Natural killer cell (primary cell): ENCODE data around the gene CSTB. TPM values are rescaled to one million over a fixed set of nuclear protein-coding genes. Genes with fewer than 3 reads are reported as not detected.

Source experiments
- ATAC-seq, 3 donors: fragments of 150-1000 bp in 2 of 3; fragments of 200-7000 bp in 1 of 3; cut with Tn5 transposase; 1 replicate in 1 of 3; 2 replicates in 2 of 3; pipeline ENCODE4 v1.10.0; 2021; ENCODE audit warnings: mild to moderate bottlenecking in 2 of 3, moderate library complexity in 2 of 3
- DNase-seq, 2 donors: peaks; one replicate each; pipeline versions ENCODE4 v3.0.0 to v3.0.0-alpha.2; 2013 to 2021; ENCODE audit warnings: mixed read lengths in 1 of 2
- H3K27ac ChIP-seq: one replicate; pipeline ENCODE4 v1.5.1; 2013; ENCODE audit warnings: mild to moderate bottlenecking, low read length
- H3K27me3 ChIP-seq: one replicate; pipeline ENCODE4 v1.6.1; 2013; ENCODE audit warnings: low read length; ENCODE audit not compliant: control insufficient read depth, insufficient read depth
- H3K36me3 ChIP-seq: one replicate; pipeline ENCODE4 v1.6.1; 2013; ENCODE audit warnings: low read length; ENCODE audit not compliant: control insufficient read depth, insufficient read depth
- H3K4me1 ChIP-seq: one replicate; pipeline ENCODE4 v1.6.1; 2013; ENCODE audit warnings: low read length; ENCODE audit not compliant: control insufficient read depth, insufficient read depth
- H3K4me3 ChIP-seq: one replicate; pipeline ENCODE4 v1.5.1; 2013; ENCODE audit warnings: low read length
- H3K9me3 ChIP-seq: one replicate; pipeline ENCODE4 v1.6.1; 2013; ENCODE audit warnings: low read length; ENCODE audit not compliant: control insufficient read depth, insufficient read depth
- H3K27ac Mint-ChIP-seq, 2 donors: one replicate each; pipeline ENCODE4 v1.8.0; 2022; ENCODE audit warnings: mild to moderate bottlenecking in 2 of 2, mixed read lengths in 2 of 2, moderate library complexity in 1 of 2
- H3K27me3 Mint-ChIP-seq, 2 donors: one replicate each; pipeline ENCODE4 v1.8.0; 2022; ENCODE audit warnings: low read depth in 2 of 2, mixed read lengths in 2 of 2
- H3K36me3 Mint-ChIP-seq: one replicate; pipeline ENCODE4 v1.8.0; 2022; ENCODE audit warnings: mixed read lengths
- H3K4me1 Mint-ChIP-seq, 2 donors: one replicate each; pipeline ENCODE4 v1.8.0; 2022; ENCODE audit warnings: mixed read lengths in 2 of 2
- H3K4me3 Mint-ChIP-seq: one replicate; pipeline ENCODE4 v1.8.0; 2022; ENCODE audit warnings: mild to moderate bottlenecking, moderate library complexity, mixed read lengths
- H3K9me3 Mint-ChIP-seq, 2 donors: one replicate each; pipeline ENCODE4 v1.8.0; 2022; ENCODE audit warnings: mixed read lengths in 2 of 2
- CTCF ChIP-seq: fragments of 200-600 bp; IDR thresholded peaks from one replicate; pipeline ENCODE4 v1.8.0; 2022; ENCODE audit warnings: antibody characterized with exemption
- WGBS: methylation state at CpG from one replicate; pipeline ENCODE4 v1.1.7; 2013; ENCODE audit warnings: missing lambda C conversion rate; ENCODE audit not compliant: insufficient coverage; 5-methylcytosine and 5-hydroxymethylcytosine counted together
- intact Hi-C: fragments of 100-400 bp; cut with micrococcal nuclease; formaldehyde crosslinking; loops from one replicate; pipeline ENCODE4 v1.14.2; 2022
- total RNA-seq, 4 donors: library from RNA; stranded (reverse); fragments of 120-200 nt in 1 of 4; gene quantifications; one replicate each; pipeline versions ENCODE4 v1.2.3 to v1.2.4, GENCODE V29; 2013 to 2022

Gene CSTB
- total RNA-seq, 3 donors from 2014 or later (not counting 1 experiment from before 2014, with no cell fraction given): 18.5 to 23.1 (median 22.7) TPM

GRCh38 chr21:43751955-43752591, 24.0 kb downstream of the CSTB start:
- Mint-ChIP-seq H3K27me3 (no peaks in the 10 kb centered on the region), H3K4me3 (no peak overlapping the region), H3K27ac (no peak overlapping the region), H3K4me1 (peaks cover 0 to 4% of the 10 kb centered on the region in 2 donors), H3K9me3 (no peaks in the 10 kb centered on the region), H3K36me3 (no peaks in the 10 kb centered on the region)
- ATAC-seq: no peak
- Histone ChIP-seq H3K27me3 (no peaks in the 10 kb centered on the region), H3K27ac (no peak overlapping the region), H3K4me1 (peaks cover 7% of the 10 kb centered on the region), H3K4me3 (no peak overlapping the region), H3K36me3 (peaks cover 43% of the 10 kb centered on the region), H3K9me3 (no peaks in the 10 kb centered on the region)
- intact Hi-C loops: no loop called here
- DNase-seq: no peak
- 94% methylated on average over 31 of the region's 31 CpGs for WGBS
- TF ChIP-seq CTCF: no peak

- 94% methylated on average over 28 of the region's 28 CpGs for WGBS
- ATAC-seq (no peak), DNase-seq (no peak)
- Histone ChIP-seq H3K27me3 (no peaks in the 10 kb centered on the region), H3K9me3 (no peaks in the 10 kb centered on the region), H3K36me3 (peaks cover 38% of the 10 kb centered on the region), H3K27ac (no peak overlapping the region), H3K4me1 (peaks cover 7% of the 10 kb centered on the region), H3K4me3 (no peak overlapping the region)
- H3K4me3 Mint-ChIP-seq: no peak overlapping the region
- no peaks in the 10 kb centered on the region for H3K27me3 Mint-ChIP-seq
- H3K27ac Mint-ChIP-seq: no peak overlapping the region
- peaks cover 0 to 4% of the 10 kb centered on the region in 2 donors for H3K4me1 Mint-ChIP-seq
- TF ChIP-seq CTCF: no peak
- intact Hi-C loops: no loop called here
- no peaks in the 10 kb centered on the region for H3K36me3 Mint-ChIP-seq
- no peaks in the 10 kb centered on the region for H3K9me3 Mint-ChIP-seq
These were observed 25.6 kb downstream of the CSTB start for GRCh38 chr21:43750339-43751033.

- H3K27ac Mint-ChIP-seq: no peak overlapping the region
- H3K4me3 Mint-ChIP-seq: no peak overlapping the region
- ATAC-seq: peak in 1 of 3 donors; percentile 36
- Histone ChIP-seq H3K27ac (no peak overlapping the region), H3K4me1 (peaks cover 7% of the 10 kb centered on the region), H3K27me3 (no peaks in the 10 kb centered on the region), H3K36me3 (peaks cover 38% of the 10 kb centered on the region), H3K9me3 (no peaks in the 10 kb centered on the region), H3K4me3 (no peak overlapping the region)
- no peaks in the 10 kb centered on the region for H3K9me3 Mint-ChIP-seq
- H3K36me3 Mint-ChIP-seq: no peaks in the 10 kb centered on the region
- DNase-seq: peak in 1 of 2 donors; percentile 26
- intact Hi-C loops: no loop called here
- peaks cover 0 to 4% of the 10 kb centered on the region in 2 donors for H3K4me1 Mint-ChIP-seq
- H3K27me3 Mint-ChIP-seq: no peaks in the 10 kb centered on the region
- WGBS: 62% methylated on average over 18 of the region's 18 CpGs
- TF ChIP-seq CTCF: no peak
These were observed 26.4 kb downstream of the CSTB start for GRCh38 chr21:43749651-43750262.
